HG02943 (cell line): ENCODE measurements around the gene THRA.
A peak's percentile ranks its signal among the peaks of the same experiment; 100 is the strongest.

Source experiments
- ATAC-seq: cut with Tn5 transposase; IDR thresholded peaks from one replicate; pipeline ENCODE4 v1.9.1; 2021; ENCODE audit warnings: mild to moderate bottlenecking, low read depth, moderate library complexity; ENCODE audit not compliant: unreplicated experiment

Gene THRA

GRCh38 chr17:40075942-40076498, 13.3 kb downstream of the THRA start:
- ATAC-seq: no peak

- ATAC-seq: no peak
These were observed 13.8 kb downstream of the THRA start for GRCh38 chr17:40076591-40076990.

- ATAC-seq: no peak
These were observed 16.8 kb downstream of the THRA start for GRCh38 chr17:40079545-40079944.

GRCh38 chr17:40084477-40084876, 21.7 kb downstream of the THRA start:
- ATAC-seq: no peak

GRCh38 chr17:40086150-40087044, 23.6 kb downstream of the THRA start:
- no peak for ATAC-seq

GRCh38 chr17:40087049-40087794, 24.5 kb downstream of the THRA start:
- ATAC-seq: no peak

- no peak for ATAC-seq
These were observed 25.3 kb downstream of the THRA start for GRCh38 chr17:40087903-40088718.

GRCh38 chr17:40089077-40089895, 26.5 kb downstream of the THRA start:
- no peak for ATAC-seq

GRCh38 chr17:40090237-40091119, 27.7 kb downstream of the THRA start:
- no peak for ATAC-seq

GRCh38 chr17:40091691-40092397, 29.1 kb downstream of the THRA start:
- ATAC-seq: no peak

- no peak for ATAC-seq
These were observed 29.8 kb downstream of the THRA start for GRCh38 chr17:40092581-40092980.

GRCh38 chr17:40093005-40093579, 30.3 kb downstream of the THRA start:
- ATAC-seq: no peak

GRCh38 chr17:40093580-40094201, 30.9 kb downstream of the THRA start:
- no peak for ATAC-seq

- ATAC-seq: no peak
These were observed 32.1 kb downstream of the THRA start for GRCh38 chr17:40094874-40095273.

GRCh38 chr17:40095351-40095943, 32.7 kb downstream of the THRA start:
- no peak for ATAC-seq

- ATAC-seq: peak; percentile 51
These were observed 33.4 kb downstream of the THRA start for GRCh38 chr17:40095944-40096791.
